Neutrophil (primary cell): ENCODE data around the gene NDUFAF3.

Source experiments
- H3K27ac ChIP-seq: fragments of 200-600 bp; sonication (generic); 2 replicates; pipeline ENCODE4 v1.5.1; 2016; ENCODE audit warnings: mild to moderate bottlenecking, moderate library complexity
- H3K27me3 ChIP-seq: fragments of 200-600 bp; sonication (generic); 2 replicates; pipeline ENCODE4 v1.6.0; 2016; ENCODE audit warnings: mild to moderate bottlenecking
- H3K36me3 ChIP-seq: fragments of 200-600 bp; sonication (generic); 2 replicates; pipeline ENCODE4 v1.5.1; 2017
- H3K4me1 ChIP-seq, 2 experiments: fragments of 200-600 bp in 1 of 2; sonication (generic) in 1 of 2; 1 replicate in 1 of 2; 2 replicates in 1 of 2; pipeline versions ENCODE4 v1.5.1 to v1.6.1; 2013 to 2016; ENCODE audit warnings: low read depth in 1 of 2, low read length in 1 of 2, mild to moderate bottlenecking in 1 of 2, moderate library complexity in 1 of 2; ENCODE audit not compliant: control insufficient read depth in 1 of 2, insufficient read depth in 1 of 2
- H3K4me3 ChIP-seq, 2 experiments: fragments of 200-600 bp in 1 of 2; sonication (generic) in 1 of 2; 1 replicate in 1 of 2; 2 replicates in 1 of 2; pipeline ENCODE4 v1.5.1; 2013 to 2016; ENCODE audit warnings: low read depth in 1 of 2, low read length in 1 of 2, mild to moderate bottlenecking in 1 of 2, moderate library complexity in 1 of 2
- H3K9me3 ChIP-seq: fragments of 200-600 bp; sonication (generic); 2 replicates; pipeline ENCODE4 v1.5.1; 2016
- TF ChIP-seq, protein P1 (sequence below): fragments of 200-600 bp; sonication (generic); IDR thresholded peaks from 2 replicates; pipeline ENCODE4 v1.5.1; 2016; ENCODE audit warnings: antibody characterized with exemption

Gene NDUFAF3

DNA sequence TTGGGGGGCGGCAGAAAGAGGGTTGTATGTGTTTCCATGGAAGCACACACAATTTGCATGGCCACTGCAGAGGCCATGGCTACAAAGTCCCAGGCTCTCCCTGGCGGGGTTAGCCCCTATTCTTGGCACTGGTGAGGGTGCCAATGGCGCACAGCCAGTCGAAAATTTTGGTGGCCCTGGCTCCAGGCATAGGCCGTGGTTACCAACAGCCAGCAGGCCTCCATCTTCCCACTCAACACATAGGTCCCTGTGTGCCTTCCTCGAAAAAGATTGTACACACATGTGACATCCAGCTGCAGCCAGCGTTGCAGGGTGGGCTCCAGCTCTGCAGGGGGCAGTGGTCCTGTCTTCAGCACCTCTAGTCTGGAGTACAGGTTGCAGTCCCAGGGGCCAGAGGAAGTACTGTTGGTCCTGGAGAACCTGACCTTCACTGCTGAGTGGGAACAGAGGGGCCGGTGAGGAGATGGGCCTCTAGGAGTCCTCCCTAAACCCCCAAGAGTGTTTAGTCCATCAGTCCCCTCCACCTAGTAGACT lies 24.8 kb upstream of the NDUFAF3 start:
- H3K9me3 ChIP-seq: no peaks in the 10 kb centered on the region
- no peak overlapping the region for H3K27ac ChIP-seq
- H3K36me3 ChIP-seq: no peaks in the 10 kb centered on the region
- no peaks in the 10 kb centered on the region for H3K4me1 ChIP-seq
- TF ChIP-seq, protein P1, sequence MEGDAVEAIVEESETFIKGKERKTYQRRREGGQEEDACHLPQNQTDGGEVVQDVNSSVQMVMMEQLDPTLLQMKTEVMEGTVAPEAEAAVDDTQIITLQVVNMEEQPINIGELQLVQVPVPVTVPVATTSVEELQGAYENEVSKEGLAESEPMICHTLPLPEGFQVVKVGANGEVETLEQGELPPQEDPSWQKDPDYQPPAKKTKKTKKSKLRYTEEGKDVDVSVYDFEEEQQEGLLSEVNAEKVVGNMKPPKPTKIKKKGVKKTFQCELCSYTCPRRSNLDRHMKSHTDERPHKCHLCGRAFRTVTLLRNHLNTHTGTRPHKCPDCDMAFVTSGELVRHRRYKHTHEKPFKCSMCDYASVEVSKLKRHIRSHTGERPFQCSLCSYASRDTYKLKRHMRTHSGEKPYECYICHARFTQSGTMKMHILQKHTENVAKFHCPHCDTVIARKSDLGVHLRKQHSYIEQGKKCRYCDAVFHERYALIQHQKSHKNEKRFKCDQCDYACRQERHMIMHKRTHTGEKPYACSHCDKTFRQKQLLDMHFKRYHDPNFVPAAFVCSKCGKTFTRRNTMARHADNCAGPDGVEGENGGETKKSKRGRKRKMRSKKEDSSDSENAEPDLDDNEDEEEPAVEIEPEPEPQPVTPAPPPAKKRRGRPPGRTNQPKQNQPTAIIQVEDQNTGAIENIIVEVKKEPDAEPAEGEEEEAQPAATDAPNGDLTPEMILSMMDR: no peak
- no peaks in the 10 kb centered on the region for H3K27me3 ChIP-seq
- no peak overlapping the region for H3K4me3 ChIP-seq

DNA sequence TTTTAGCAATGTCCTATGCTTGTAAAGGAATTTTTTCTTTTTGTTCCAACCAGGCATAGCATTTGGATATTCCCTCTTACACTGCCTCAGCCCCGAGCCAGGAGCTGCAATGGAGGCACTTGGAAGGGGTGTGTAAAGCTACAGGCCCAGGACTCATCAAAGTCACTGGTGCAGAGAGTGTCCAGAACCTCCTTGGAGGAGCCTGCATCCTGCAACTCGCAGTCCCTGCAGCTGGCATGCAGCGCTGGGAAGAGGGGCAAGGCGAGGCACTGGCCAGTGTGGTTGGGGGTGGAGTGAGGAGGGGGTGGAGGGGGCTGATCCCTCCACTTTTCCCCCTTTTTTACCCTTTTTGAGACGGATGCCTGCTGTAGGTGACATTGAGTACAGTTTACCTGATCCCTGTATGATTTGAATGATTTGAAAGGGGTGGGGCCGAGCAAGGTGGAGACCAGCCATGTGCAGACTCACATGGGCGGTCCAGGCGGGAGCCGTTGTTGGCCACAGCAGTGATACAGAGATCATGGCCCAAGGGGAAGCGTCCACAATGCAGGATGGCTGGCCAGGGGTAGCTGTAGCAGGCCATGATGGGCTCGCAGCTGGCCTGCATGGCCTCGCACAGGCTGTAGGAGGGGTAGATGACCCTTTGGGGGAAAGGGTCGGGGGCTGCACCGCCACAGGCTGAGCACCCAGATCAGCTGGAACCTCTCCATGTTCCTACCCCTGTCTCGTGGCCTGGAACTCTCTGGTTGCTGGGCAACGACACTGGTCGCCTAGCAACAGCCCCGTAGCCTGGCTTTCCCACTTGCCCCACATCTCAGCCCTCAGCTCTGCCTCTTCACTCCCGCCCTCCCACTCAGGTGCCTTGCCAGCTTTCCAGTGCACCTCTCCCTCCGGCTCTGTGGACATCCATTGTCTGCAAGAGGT lies 23.9 kb upstream of the NDUFAF3 start:
- Histone ChIP-seq H3K27ac (no peak overlapping the region), H3K4me1 (no peaks in the 10 kb centered on the region), H3K9me3 (no peaks in the 10 kb centered on the region), H3K4me3 (no peak overlapping the region), H3K27me3 (no peaks in the 10 kb centered on the region), H3K36me3 (no peaks in the 10 kb centered on the region)
- TF ChIP-seq, protein P1: no peak

DNA sequence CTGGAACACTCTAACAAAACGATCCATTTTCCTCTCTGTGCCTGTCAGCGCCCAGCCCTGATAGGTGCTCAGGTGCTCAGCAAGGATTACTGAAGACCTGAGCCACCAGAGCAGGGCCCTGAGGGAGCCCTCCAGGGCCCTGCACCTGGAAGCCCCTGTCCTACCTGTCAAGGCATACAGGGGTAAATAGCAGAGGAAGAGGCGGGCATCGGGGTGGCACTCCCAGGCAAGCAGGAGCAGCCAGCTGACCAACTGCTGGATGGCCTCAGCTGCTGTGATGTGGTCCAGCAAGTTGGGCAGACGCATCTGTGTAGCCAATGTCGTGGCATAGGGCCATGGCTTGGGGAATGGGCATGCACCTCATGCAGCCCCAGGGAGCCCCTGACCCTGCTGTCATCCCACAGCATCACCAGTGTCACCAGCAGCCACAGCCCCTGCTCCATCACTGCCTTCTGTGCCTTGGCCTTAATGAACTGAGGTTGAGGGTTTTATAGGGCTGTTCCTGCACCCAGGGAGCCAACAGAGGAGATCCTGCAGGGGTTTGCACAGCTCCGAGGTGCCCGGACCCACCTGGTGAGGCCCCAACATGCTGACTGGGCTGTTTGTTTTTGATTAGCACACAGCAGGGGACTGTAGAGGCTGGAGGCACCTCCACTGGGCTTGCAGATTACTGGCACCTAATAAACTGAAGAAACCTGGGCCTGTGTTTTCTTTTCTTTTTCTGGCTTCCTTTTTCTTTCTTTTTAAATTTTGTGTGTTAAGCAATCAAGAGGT lies 22.6 kb upstream of the NDUFAF3 start:
- H3K9me3 ChIP-seq: no peaks in the 10 kb centered on the region
- H3K27me3 ChIP-seq: no peaks in the 10 kb centered on the region
- H3K36me3 ChIP-seq: no peaks in the 10 kb centered on the region
- no peaks in the 10 kb centered on the region for H3K4me1 ChIP-seq
- no peak overlapping the region for H3K27ac ChIP-seq
- TF ChIP-seq, protein P1: no peak
- H3K4me3 ChIP-seq: no peak overlapping the region

DNA sequence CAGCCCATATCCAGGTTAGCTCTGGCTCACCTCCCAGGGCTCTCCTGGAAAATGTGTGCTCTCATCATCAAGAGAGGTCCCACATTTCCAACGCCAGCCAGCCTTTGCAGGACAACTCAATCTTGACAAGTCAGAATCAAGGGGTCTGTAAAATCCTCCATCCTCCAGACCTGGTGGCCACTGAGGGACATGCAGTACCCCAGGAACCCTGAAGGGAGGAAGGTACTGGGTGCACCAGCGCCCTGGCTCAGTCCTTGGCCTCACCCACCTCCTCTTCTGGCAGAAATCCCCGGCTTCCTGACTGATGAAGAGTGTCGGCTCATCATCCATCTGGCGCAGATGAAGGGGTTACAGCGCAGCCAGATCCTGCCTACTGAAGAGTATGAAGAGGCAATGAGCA lies 20.8 kb upstream of the NDUFAF3 start:
- Histone ChIP-seq H3K4me3 (no peak overlapping the region), H3K4me1 (peaks cover under 1 to 2% of the 10 kb centered on the region in 2 experiments), H3K27me3 (no peaks in the 10 kb centered on the region), H3K27ac (no peak overlapping the region), H3K9me3 (no peaks in the 10 kb centered on the region), H3K36me3 (no peaks in the 10 kb centered on the region)
- TF ChIP-seq, protein P1: no peak

DNA sequence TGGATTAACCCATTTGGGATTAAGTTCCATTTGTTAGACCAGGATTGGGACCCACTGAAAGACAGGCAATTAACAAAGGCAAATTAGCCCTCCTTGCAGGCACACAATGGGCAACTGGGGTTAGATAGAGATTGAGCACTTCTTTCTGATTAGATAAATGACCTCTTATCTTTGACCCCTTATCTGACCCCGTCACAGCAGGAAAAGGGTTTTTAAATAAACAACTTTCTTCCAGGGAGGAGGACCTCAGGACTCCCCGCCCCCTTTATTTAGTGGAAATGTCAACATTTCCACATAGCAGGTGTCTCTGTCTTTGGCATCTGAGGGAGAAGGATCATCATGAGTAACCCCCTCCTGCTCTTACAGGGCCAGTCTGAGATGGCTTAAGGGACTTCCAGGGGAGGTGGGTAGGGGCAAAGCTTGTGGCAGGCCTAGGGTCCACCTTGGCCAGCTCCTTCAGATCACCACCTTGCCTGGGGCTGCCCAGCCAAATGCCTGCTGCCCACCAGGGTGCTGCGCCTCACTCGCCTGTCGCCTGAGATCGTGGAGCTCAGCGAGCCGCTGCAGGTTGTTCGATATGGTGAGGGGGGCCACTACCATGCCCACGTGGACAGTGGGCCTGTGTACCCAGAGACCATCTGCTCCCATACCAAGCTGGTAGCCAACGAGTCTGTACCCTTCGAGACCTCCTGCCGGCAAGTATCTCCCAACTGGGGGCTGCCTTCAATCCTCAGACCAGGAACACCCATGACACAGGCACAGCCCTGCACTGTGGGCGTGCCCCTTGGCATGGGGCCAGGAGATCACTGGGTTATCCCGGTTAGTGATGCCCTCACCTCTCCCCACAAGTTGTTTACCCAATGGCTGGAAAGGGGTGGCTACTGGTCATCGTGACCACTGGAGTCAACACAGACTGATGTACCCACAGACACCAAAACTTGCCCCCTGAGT lies 17.3 kb upstream of the NDUFAF3 start:
- Histone ChIP-seq H3K36me3 (no peaks in the 10 kb centered on the region), H3K4me1 (peaks cover 22 to 32% of the 10 kb centered on the region in 2 experiments), H3K4me3 (no peak overlapping the region), H3K27me3 (no peaks in the 10 kb centered on the region), H3K9me3 (no peaks in the 10 kb centered on the region), H3K27ac (no peak overlapping the region)
- TF ChIP-seq, protein P1: no peak
